Right lobe of liver (tissue), 4 donors: ENCODE results near the gene C8A.

Experiments used
- POLR2A ChIP-seq: fragments of 450-650 bp; IDR thresholded peaks from one replicate; pipeline ENCODE4 v1.6.1; 2017; ENCODE audit warnings: antibody characterized with exemption, mild to moderate bottlenecking
- TF ChIP-seq, protein P1 (sequence below), 4 donors: fragments of 200-600 bp in 3 of 4; fragments of 450-650 bp in 1 of 4; IDR thresholded peaks; one replicate each; pipeline versions ENCODE4 v1.5.1 to v1.8.0; 2016 to 2022; ENCODE audit warnings: antibody characterized with exemption in 4 of 4, mild to moderate bottlenecking in 2 of 4
- donor health status: DM: no; HTN: no; CAD: no.
- donor health status: DM: no; HTN: no; CAD: no.
- donor health status: DM: no; HTN: yes; CAD: no.

DNA sequence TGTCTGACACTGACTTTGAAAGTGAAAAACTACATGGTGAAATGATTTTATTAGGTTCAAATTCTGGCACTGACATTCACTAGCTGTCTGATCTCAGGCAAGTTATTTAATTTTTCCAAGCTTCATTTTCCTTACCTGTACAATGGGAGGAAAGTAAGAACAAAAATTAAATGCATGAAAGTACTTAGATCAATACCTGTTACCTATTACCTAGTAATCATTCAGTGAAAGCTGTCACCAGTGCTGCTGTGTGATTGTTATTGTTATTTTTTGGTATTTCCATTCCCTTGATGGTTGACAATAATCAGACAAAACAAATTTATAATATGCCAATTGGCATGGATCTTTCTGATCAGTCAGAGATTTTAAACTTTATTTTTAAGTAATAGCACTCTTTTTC lies 1.6 kb downstream of the C8A start:
- TF ChIP-seq, protein P1, sequence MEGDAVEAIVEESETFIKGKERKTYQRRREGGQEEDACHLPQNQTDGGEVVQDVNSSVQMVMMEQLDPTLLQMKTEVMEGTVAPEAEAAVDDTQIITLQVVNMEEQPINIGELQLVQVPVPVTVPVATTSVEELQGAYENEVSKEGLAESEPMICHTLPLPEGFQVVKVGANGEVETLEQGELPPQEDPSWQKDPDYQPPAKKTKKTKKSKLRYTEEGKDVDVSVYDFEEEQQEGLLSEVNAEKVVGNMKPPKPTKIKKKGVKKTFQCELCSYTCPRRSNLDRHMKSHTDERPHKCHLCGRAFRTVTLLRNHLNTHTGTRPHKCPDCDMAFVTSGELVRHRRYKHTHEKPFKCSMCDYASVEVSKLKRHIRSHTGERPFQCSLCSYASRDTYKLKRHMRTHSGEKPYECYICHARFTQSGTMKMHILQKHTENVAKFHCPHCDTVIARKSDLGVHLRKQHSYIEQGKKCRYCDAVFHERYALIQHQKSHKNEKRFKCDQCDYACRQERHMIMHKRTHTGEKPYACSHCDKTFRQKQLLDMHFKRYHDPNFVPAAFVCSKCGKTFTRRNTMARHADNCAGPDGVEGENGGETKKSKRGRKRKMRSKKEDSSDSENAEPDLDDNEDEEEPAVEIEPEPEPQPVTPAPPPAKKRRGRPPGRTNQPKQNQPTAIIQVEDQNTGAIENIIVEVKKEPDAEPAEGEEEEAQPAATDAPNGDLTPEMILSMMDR (IDR thresholded peaks at IDR 0.05) = no peak
- TF ChIP-seq POLR2A = peak; percentile 42
